Glutamatergic neuron (in vitro differentiated cells): Measurements from ENCODE around the gene ACTN1. TPM values are rescaled to one million over a fixed set of nuclear protein-coding genes. Genes with fewer than 3 reads are reported as not detected.

Experiments used
- DNase-seq: peaks from one replicate; pipeline ENCODE4 v3.0.0; 2022
- H3K27ac Mint-ChIP-seq: one replicate; pipeline ENCODE4 v1.8.0; 2020; ENCODE audit warnings: mild to moderate bottlenecking, mixed read lengths, inconsistent platforms; ENCODE audit not compliant: unreplicated experiment
- H3K27me3 Mint-ChIP-seq: one replicate; pipeline ENCODE4 v1.8.0; 2020; ENCODE audit warnings: mild to moderate bottlenecking, moderate library complexity, mixed read lengths, inconsistent platforms; ENCODE audit not compliant: unreplicated experiment
- H3K36me3 Mint-ChIP-seq: one replicate; pipeline ENCODE4 v1.8.0; 2020; ENCODE audit warnings: mild to moderate bottlenecking, mixed read lengths, inconsistent platforms; ENCODE audit not compliant: unreplicated experiment
- H3K4me1 Mint-ChIP-seq: one replicate; pipeline ENCODE4 v1.8.0; 2020; ENCODE audit warnings: mild to moderate bottlenecking, low read depth, mixed read lengths, inconsistent platforms; ENCODE audit not compliant: unreplicated experiment
- H3K4me3 Mint-ChIP-seq: one replicate; pipeline ENCODE4 v1.8.0; 2020; ENCODE audit warnings: mild to moderate bottlenecking, mixed read lengths, inconsistent platforms; ENCODE audit not compliant: unreplicated experiment
- H3K9me3 Mint-ChIP-seq: one replicate; pipeline ENCODE4 v1.8.0; 2020; ENCODE audit warnings: mild to moderate bottlenecking, moderate library complexity, mixed read lengths, inconsistent platforms; ENCODE audit not compliant: unreplicated experiment
- total RNA-seq: library from RNA; stranded (reverse); fragmentation: NEBNext Ultra II Directional; extraction: Animal tissue kit (Norgen Biotek cat#: 25700); gene quantifications from one replicate; pipeline ENCODE4 v1.2.1, GENCODE V29; 2021; ENCODE audit not compliant: unreplicated experiment
- TF ChIP-seq, protein P1 (sequence below): fragments of 200-600 bp; sonication (generic); IDR thresholded peaks from one replicate; pipeline ENCODE4 v1.5.0; 2021; ENCODE audit not compliant: partially characterized antibody, unreplicated experiment

The ACTN1 gene
- total RNA-seq, 1 donor from 2014 or later: 48.1 TPM

- H3K27me3 Mint-ChIP-seq: peaks cover 7% of the 10 kb centered on the region
- TF ChIP-seq, protein P1, sequence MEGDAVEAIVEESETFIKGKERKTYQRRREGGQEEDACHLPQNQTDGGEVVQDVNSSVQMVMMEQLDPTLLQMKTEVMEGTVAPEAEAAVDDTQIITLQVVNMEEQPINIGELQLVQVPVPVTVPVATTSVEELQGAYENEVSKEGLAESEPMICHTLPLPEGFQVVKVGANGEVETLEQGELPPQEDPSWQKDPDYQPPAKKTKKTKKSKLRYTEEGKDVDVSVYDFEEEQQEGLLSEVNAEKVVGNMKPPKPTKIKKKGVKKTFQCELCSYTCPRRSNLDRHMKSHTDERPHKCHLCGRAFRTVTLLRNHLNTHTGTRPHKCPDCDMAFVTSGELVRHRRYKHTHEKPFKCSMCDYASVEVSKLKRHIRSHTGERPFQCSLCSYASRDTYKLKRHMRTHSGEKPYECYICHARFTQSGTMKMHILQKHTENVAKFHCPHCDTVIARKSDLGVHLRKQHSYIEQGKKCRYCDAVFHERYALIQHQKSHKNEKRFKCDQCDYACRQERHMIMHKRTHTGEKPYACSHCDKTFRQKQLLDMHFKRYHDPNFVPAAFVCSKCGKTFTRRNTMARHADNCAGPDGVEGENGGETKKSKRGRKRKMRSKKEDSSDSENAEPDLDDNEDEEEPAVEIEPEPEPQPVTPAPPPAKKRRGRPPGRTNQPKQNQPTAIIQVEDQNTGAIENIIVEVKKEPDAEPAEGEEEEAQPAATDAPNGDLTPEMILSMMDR: no peak
- no peak overlapping the region for H3K27ac Mint-ChIP-seq
- no peak for DNase-seq
- peaks cover 4% of the 10 kb centered on the region for H3K9me3 Mint-ChIP-seq
- H3K36me3 Mint-ChIP-seq: peaks cover 10% of the 10 kb centered on the region
- no peak overlapping the region for H3K4me3 Mint-ChIP-seq
- peaks cover 20% of the 10 kb centered on the region for H3K4me1 Mint-ChIP-seq
Observed at GRCh38 chr14:68897559-68898155, 81.4 kb downstream of the ACTN1 start.

- peaks cover 9% of the 10 kb centered on the region for H3K27me3 Mint-ChIP-seq
- H3K27ac Mint-ChIP-seq: no peak overlapping the region
- DNase-seq: no peak
- H3K9me3 Mint-ChIP-seq: peaks cover 4% of the 10 kb centered on the region
- H3K36me3 Mint-ChIP-seq: peaks cover 10% of the 10 kb centered on the region
- no peak overlapping the region for H3K4me3 Mint-ChIP-seq
- H3K4me1 Mint-ChIP-seq: peaks cover 20% of the 10 kb centered on the region
- TF ChIP-seq, protein P1: no peak
Observed at GRCh38 chr14:68896132-68896531, 83.0 kb downstream of the ACTN1 start.

DNA sequence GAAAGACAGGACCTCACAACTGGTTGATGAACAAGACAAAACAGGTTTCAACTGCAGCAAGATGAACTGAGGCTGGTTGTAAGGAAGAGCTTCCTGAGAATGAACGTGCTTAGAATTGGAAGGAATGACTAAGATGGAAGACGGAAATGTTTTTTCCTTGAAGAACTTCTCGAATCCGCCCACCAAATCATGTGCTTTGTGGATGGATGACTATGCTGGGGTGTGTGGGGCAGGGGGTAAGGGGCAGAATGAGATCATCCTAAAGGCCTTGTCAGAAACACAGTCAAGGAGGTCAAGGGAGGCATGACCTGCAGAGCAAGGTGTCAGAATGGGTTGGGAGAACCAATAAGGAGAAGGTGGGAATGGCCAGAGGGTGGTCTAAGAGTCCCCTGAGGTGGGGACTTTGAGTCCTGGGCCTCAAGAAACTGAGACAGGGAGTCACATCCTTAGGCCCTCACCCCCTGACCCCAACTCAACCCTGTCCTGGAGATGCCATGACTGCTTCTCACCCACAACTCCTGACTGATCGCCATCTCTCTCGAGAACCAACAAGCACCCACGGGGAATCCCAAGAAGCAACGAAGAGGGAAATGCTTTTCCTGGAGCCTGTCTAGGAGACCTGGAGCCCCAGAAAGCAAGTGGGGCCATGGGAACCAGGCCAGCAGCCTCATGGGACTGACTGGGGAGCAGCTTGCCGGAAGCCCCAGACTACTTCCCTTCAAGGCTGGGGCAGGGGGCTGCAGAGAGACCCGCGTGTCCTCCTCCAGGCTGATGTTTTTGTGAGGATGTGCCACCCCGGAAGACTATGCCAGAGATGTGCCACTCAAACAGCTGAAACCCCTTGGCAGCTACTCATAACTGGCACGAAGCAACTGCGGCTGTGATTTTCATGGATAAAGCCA is 84.0 kb downstream of the ACTN1 start:
- Mint-ChIP-seq H3K9me3 (peaks cover 2% of the 10 kb centered on the region), H3K27ac (no peak overlapping the region), H3K36me3 (peaks cover 10% of the 10 kb centered on the region), H3K4me1 (peaks cover 14% of the 10 kb centered on the region), H3K27me3 (peaks cover 7% of the 10 kb centered on the region), H3K4me3 (no peak overlapping the region)
- TF ChIP-seq, protein P1: no peak
- no peak for DNase-seq

- no peak overlapping the region for H3K4me3 Mint-ChIP-seq
- H3K27ac Mint-ChIP-seq: no peak overlapping the region
- peaks cover 2% of the 10 kb centered on the region for H3K9me3 Mint-ChIP-seq
- TF ChIP-seq, protein P1: no peak
- peaks cover 8% of the 10 kb centered on the region for H3K4me1 Mint-ChIP-seq
- peaks cover 6% of the 10 kb centered on the region for H3K27me3 Mint-ChIP-seq
- peaks cover 10% of the 10 kb centered on the region for H3K36me3 Mint-ChIP-seq
- DNase-seq: no peak
Observed at GRCh38 chr14:68894123-68894522, 85.0 kb downstream of the ACTN1 start.

DNA sequence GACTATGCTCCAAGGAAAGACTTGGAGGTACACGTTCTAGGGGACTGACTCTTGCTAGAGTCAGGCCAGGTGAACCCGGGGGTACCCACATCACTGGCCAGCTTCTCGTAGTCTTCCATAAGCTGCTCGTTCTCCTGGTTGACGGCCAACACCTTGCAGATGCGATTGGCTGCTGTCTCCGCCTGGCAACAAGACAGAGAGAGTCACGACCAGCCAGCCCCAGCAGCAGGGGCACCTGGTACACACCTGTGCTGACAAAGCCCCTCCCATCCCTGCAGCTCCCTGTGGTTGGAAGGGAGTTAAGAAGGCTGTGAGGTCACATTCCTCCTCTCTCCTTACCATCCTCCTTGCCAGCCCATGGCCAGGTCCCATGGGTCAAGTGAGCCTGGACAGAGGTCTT is 85.5 kb downstream of the ACTN1 start:
- H3K9me3 Mint-ChIP-seq: peaks cover 2% of the 10 kb centered on the region
- H3K4me3 Mint-ChIP-seq: no peak overlapping the region
- no peak for DNase-seq
- peaks cover 6% of the 10 kb centered on the region for H3K27me3 Mint-ChIP-seq
- H3K36me3 Mint-ChIP-seq: peaks cover 10% of the 10 kb centered on the region
- peaks cover 8% of the 10 kb centered on the region for H3K4me1 Mint-ChIP-seq
- TF ChIP-seq, protein P1: no peak
- no peak overlapping the region for H3K27ac Mint-ChIP-seq
